SU-DHL-6 (cell line): ENCODE measurements around the gene ASTN1.

Source experiments
- H2AFZ ChIP-seq: fragments of 200-600 bp; sonication (generic); 2 replicates; pipeline ENCODE4 v1.6.1; 2014; ENCODE audit warnings: low read depth, mild to moderate bottlenecking, moderate library complexity, mixed read lengths, antibody characterized with exemption, low read length; ENCODE audit not compliant: severe bottlenecking
- H3F3A ChIP-seq: fragments of 200-600 bp; shearing (Covaris generic); 2 replicates; pipeline ENCODE4 v1.6.0; 2016; ENCODE audit warnings: antibody characterized with exemption, mild to moderate bottlenecking; ENCODE audit not compliant: insufficient read depth
- H3K27ac ChIP-seq: fragments of 200-600 bp; sonication (generic); 2 replicates; pipeline ENCODE4 v1.5.1; 2016; ENCODE audit warnings: low read depth, mild to moderate bottlenecking, low read length, moderate library complexity, mixed read lengths
- H3K27me3 ChIP-seq: fragments of 200-600 bp; sonication (generic), shearing (Covaris generic); 2 replicates; pipeline ENCODE4 v1.6.0; 2014; ENCODE audit warnings: mild to moderate bottlenecking, low read length
- H3K36me3 ChIP-seq: fragments of 200-600 bp; sonication (generic); 2 replicates; pipeline ENCODE4 v1.6.1; 2014; ENCODE audit warnings: mild to moderate bottlenecking, low read length, mixed read lengths
- H3K4me2 ChIP-seq: fragments of 300-600, 200-600 bp; shearing (Covaris generic), sonication (generic); 2 replicates; pipeline ENCODE4 v1.6.0; 2014; ENCODE audit warnings: low read length, low read depth, mild to moderate bottlenecking; ENCODE audit not compliant: poor library complexity, severe bottlenecking
- H3K4me3 ChIP-seq: fragments of 200-600 bp; sonication (generic); 2 replicates; pipeline ENCODE4 v1.5.1; 2014; ENCODE audit warnings: antibody characterized with exemption, low read length, mild to moderate bottlenecking, mixed read lengths; ENCODE audit not compliant: insufficient read depth, poor library complexity, severe bottlenecking
- H3K79me2 ChIP-seq: fragments of 200-600 bp; sonication (generic); 2 replicates; pipeline ENCODE4 v1.6.1; 2014; ENCODE audit warnings: mild to moderate bottlenecking, low read length, moderate library complexity; ENCODE audit not compliant: insufficient read depth
- H3K9ac ChIP-seq: fragments of 200-600 bp; sonication (generic); 2 replicates; pipeline ENCODE4 v1.7.0; 2014; ENCODE audit warnings: mild to moderate bottlenecking, low read length
- H3K9me2 ChIP-seq: fragments of 200-600 bp; sonication (generic); replicated peaks from 2 replicates; pipeline ENCODE4 v1.6.1; 2014; ENCODE audit warnings: low read length; ENCODE audit not compliant: insufficient read depth
- H3K9me3 ChIP-seq: fragments of 200-600 bp; sonication (generic); 2 replicates; pipeline ENCODE4 v1.6.1; 2014; ENCODE audit warnings: low read length, mixed read lengths; ENCODE audit not compliant: insufficient read depth
- H4K20me1 ChIP-seq: fragments of 200-600 bp; sonication (generic); 2 replicates; pipeline ENCODE4 v1.6.1; 2014; ENCODE audit warnings: low read depth, mild to moderate bottlenecking, antibody characterized with exemption, low read length, moderate library complexity, mixed read lengths
- EZH2phosphoT487 ChIP-seq: fragments of 200-600 bp; sonication (generic), shearing (Covaris generic); conservative IDR thresholded peaks from 2 replicates; pipeline ENCODE4 v1.6.1; 2018; ENCODE audit warnings: mild to moderate bottlenecking, antibody characterized with exemption, low read length, moderate library complexity, mixed read lengths
- TF ChIP-seq, protein P1 (sequence below): fragments of 200-600 bp; sonication (generic); IDR thresholded peaks from one replicate; pipeline ENCODE4 v1.5.1; 2017; ENCODE audit warnings: antibody characterized with exemption, mild to moderate bottlenecking, low read length, moderate library complexity; ENCODE audit not compliant: insufficient read depth, poor library complexity, severe bottlenecking

Gene ASTN1

DNA sequence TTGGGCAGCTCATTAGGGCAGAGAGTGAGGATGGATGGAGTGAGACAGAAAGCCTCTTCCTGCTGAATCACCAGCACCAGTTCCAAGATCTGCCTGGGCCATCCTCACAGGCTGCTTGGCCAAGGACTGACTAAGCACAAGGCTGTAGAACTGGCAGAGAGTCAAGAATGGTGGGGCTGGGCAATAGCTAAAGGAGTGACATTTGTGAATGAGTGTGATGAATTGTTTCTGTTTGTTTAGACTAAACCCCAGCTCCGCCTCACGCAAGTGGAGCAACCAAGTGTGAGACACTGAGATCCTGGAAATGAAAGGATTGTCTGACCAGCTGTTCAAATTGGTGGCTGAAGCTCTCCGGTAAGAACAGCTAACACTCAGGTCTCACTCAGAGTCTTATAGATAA, 44.8 kb upstream of the ASTN1 start:
- H3K36me3 ChIP-seq: no peaks in the 10 kb centered on the region
- H3F3A ChIP-seq: no peaks in the 10 kb centered on the region
- no peaks in the 10 kb centered on the region for H3K9me2 ChIP-seq
- H3K4me2 ChIP-seq: no peak overlapping the region
- H3K27ac ChIP-seq: no peak overlapping the region
- H2AFZ ChIP-seq: no peak overlapping the region
- H3K4me3 ChIP-seq: no peak overlapping the region
- H4K20me1 ChIP-seq: no peaks in the 10 kb centered on the region
- no peak overlapping the region for H3K9ac ChIP-seq
- H3K9me3 ChIP-seq: no peaks in the 10 kb centered on the region
- H3K27me3 ChIP-seq: no peaks in the 10 kb centered on the region
- TF ChIP-seq, protein P1, sequence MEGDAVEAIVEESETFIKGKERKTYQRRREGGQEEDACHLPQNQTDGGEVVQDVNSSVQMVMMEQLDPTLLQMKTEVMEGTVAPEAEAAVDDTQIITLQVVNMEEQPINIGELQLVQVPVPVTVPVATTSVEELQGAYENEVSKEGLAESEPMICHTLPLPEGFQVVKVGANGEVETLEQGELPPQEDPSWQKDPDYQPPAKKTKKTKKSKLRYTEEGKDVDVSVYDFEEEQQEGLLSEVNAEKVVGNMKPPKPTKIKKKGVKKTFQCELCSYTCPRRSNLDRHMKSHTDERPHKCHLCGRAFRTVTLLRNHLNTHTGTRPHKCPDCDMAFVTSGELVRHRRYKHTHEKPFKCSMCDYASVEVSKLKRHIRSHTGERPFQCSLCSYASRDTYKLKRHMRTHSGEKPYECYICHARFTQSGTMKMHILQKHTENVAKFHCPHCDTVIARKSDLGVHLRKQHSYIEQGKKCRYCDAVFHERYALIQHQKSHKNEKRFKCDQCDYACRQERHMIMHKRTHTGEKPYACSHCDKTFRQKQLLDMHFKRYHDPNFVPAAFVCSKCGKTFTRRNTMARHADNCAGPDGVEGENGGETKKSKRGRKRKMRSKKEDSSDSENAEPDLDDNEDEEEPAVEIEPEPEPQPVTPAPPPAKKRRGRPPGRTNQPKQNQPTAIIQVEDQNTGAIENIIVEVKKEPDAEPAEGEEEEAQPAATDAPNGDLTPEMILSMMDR: no peak
- no peak for TF ChIP-seq EZH2phosphoT487
- no peaks in the 10 kb centered on the region for H3K79me2 ChIP-seq

DNA sequence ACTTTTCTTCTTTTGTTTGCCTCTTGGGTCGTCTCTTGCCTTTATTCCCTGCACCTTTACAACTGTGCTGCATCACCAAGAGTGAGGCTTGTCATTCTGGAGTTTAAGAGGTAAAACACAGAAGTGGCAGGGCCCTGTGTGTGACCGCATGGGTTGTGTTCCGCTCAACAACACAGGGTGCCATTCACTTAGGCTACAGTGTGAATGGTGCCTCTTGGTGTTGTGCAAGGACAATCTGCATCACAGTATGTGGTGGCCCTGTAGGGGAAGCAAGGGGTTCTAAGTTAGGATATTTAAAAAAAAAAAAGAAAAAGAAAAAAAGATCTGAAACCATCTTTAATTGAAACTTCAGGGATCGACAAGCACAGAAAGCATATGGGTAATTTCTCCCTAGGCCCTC, 44.4 kb upstream of the ASTN1 start:
- Histone ChIP-seq H3K36me3 (no peaks in the 10 kb centered on the region), H3K27me3 (no peaks in the 10 kb centered on the region), H3F3A (no peaks in the 10 kb centered on the region), H3K27ac (no peak overlapping the region), H3K4me3 (no peak overlapping the region), H3K9ac (no peak overlapping the region), H3K4me2 (no peak overlapping the region), H3K9me2 (no peaks in the 10 kb centered on the region), H4K20me1 (no peaks in the 10 kb centered on the region), H3K79me2 (no peaks in the 10 kb centered on the region), H2AFZ (no peak overlapping the region), H3K9me3 (no peaks in the 10 kb centered on the region)
- TF ChIP-seq EZH2phosphoT487: no peak
- TF ChIP-seq, protein P1: no peak

GRCh38 chr1:177206831-177207355, 42.4 kb upstream of the ASTN1 start:
- TF ChIP-seq EZH2phosphoT487: no peak
- TF ChIP-seq, protein P1: no peak
- no peaks in the 10 kb centered on the region for H3K27me3 ChIP-seq
- no peak overlapping the region for H3K27ac ChIP-seq
- H3K4me2 ChIP-seq: no peak overlapping the region
- no peaks in the 10 kb centered on the region for H3F3A ChIP-seq
- no peaks in the 10 kb centered on the region for H4K20me1 ChIP-seq
- no peak overlapping the region for H2AFZ ChIP-seq
- H3K9me2 ChIP-seq: no peaks in the 10 kb centered on the region
- H3K36me3 ChIP-seq: no peaks in the 10 kb centered on the region
- H3K79me2 ChIP-seq: no peaks in the 10 kb centered on the region
- no peak overlapping the region for H3K4me3 ChIP-seq
- no peaks in the 10 kb centered on the region for H3K9me3 ChIP-seq
- no peak overlapping the region for H3K9ac ChIP-seq
